Ovary (tissue), 3 donors: Measurements from ENCODE around the gene TIMM50.

Experiments used
- CTCF ChIP-seq, 3 donors: fragments of 450-650 bp in 2 of 3; fragments of 200-600 bp in 1 of 3; IDR thresholded peaks; one replicate each; pipeline versions ENCODE4 v1.5.1 to v1.8.0; 2016 to 2022; ENCODE audit warnings: antibody characterized with exemption in 3 of 3, mild to moderate bottlenecking in 1 of 3
- POLR2A ChIP-seq: fragments of 450-650 bp; IDR thresholded peaks from one replicate; pipeline ENCODE4 v1.6.1; 2017; ENCODE audit warnings: antibody characterized with exemption, mild to moderate bottlenecking, moderate library complexity
- donor health status: DM: no; HTN: no; CAD: no.

GRCh38 chr19:39494661-39495060 is 14.0 kb downstream of the TIMM50 start:
- TF ChIP-seq CTCF (IDR thresholded peaks at IDR 0.05) (no peak), POLR2A (no peak)
